Prostate gland (tissue), 2 donors: ENCODE measurements around the gene UTP20.
"Not testable (repeated sequence)": the region's sequence is repeated elsewhere in the genome, so short reads cannot be mapped to it uniquely, and the experiment has no call there.

Experiments
- CTCF ChIP-seq, 4 experiments: fragments of 200-600 bp in 2 of 4; fragments of 450-650 bp in 2 of 4; sonication (generic) in 2 of 4; IDR thresholded peaks; 1 replicate in 3 of 4; 2 replicates in 1 of 4; pipeline ENCODE4 v1.5.1; 2016 to 2019; ENCODE audit warnings: antibody characterized with exemption in 4 of 4, mild to moderate bottlenecking in 2 of 4, moderate library complexity in 2 of 4
- POLR2A ChIP-seq: fragments of 450-650 bp; IDR thresholded peaks from one replicate; pipeline ENCODE4 v1.6.1; 2016; ENCODE audit warnings: antibody characterized with exemption, mild to moderate bottlenecking
- POLR2AphosphoS5 ChIP-seq: sonication (generic); formaldehyde crosslinking; IDR thresholded peaks from one replicate; pipeline ENCODE4 v1.6.1; 2017; ENCODE audit warnings: antibody characterized with exemption

- TF ChIP-seq POLR2A; CTCF (IDR thresholded peaks at IDR 0.05); POLR2AphosphoS5: not testable (repeated sequence)
Observed at GRCh38 chr12:101391181-101391580, 111.3 kb downstream of the UTP20 start.
